NCI-H2171 treated with DMSO at 0.1 percent for 48 hours (cell line): Measurements from ENCODE around the gene SMNDC1.
"Not testable (repeated sequence)": the region's sequence is repeated elsewhere in the genome, so short reads cannot be mapped to it uniquely, and the experiment has no call there.

Experiments
- DNase-seq: peaks from one replicate; lab custom pipeline; 2025; lab: John Stamatoyannopoulos, UW

SMNDC1 gene

GRCh38 chr10:110304780-110305421, at the start of gene SMNDC1:
SMNDC1 (minus strand) TSS chr10:110304920; CDS start chr10:110303587, 1,333 bp downstream.
- DNase-seq = peak; percentile 93

- peak; percentile 67 for DNase-seq
Measured at GRCh38 chr10:110354322-110354766, 49.6 kb upstream of the SMNDC1 start.

- peak; percentile 41 for DNase-seq
Measured at GRCh38 chr10:110353244-110354119, 48.8 kb upstream of the SMNDC1 start.

- no peak for DNase-seq
Measured at GRCh38 chr10:110352930-110353243, 48.2 kb upstream of the SMNDC1 start.

- no peak for DNase-seq
Measured at GRCh38 chr10:110350812-110351211, 46.1 kb upstream of the SMNDC1 start.

- no peak for DNase-seq
Measured at GRCh38 chr10:110349831-110350230, 45.1 kb upstream of the SMNDC1 start.

GRCh38 chr10:110349386-110349785, 44.7 kb upstream of the SMNDC1 start:
- DNase-seq = no peak

- DNase-seq = no peak
Measured at GRCh38 chr10:110348336-110348735, 43.6 kb upstream of the SMNDC1 start.

GRCh38 chr10:110346914-110347313, 42.2 kb upstream of the SMNDC1 start:
- no peak for DNase-seq

- DNase-seq = no peak
Measured at GRCh38 chr10:110345286-110345685, 40.6 kb upstream of the SMNDC1 start.

- peak; percentile 64 for DNase-seq
Measured at GRCh38 chr10:110344622-110345021, 39.9 kb upstream of the SMNDC1 start.

GRCh38 chr10:110343947-110344346, 39.2 kb upstream of the SMNDC1 start:
- no peak for DNase-seq

GRCh38 chr10:110340816-110341215, 36.1 kb upstream of the SMNDC1 start:
- no peak for DNase-seq

- no peak for DNase-seq
Measured at GRCh38 chr10:110340122-110340521, 35.4 kb upstream of the SMNDC1 start.

GRCh38 chr10:110337906-110338305, 33.2 kb upstream of the SMNDC1 start:
- peak; percentile 22 for DNase-seq

- no peak for DNase-seq
Measured at GRCh38 chr10:110337401-110337800, 32.7 kb upstream of the SMNDC1 start.

- peak; percentile 67 for DNase-seq
Measured at GRCh38 chr10:110336111-110336721, 31.5 kb upstream of the SMNDC1 start.

GRCh38 chr10:110335314-110336064, 30.8 kb upstream of the SMNDC1 start:
- no peak for DNase-seq

GRCh38 chr10:110334061-110334656, 29.4 kb upstream of the SMNDC1 start:
- no peak for DNase-seq

GRCh38 chr10:110331226-110331795, 26.6 kb upstream of the SMNDC1 start:
- not testable (repeated sequence) for DNase-seq

- peak; percentile 48 for DNase-seq
Measured at GRCh38 chr10:110330675-110331074, 26.0 kb upstream of the SMNDC1 start.
